WTC11 (cell line): ENCODE results near the gene CARS2. TPM values are rescaled to one million over a fixed set of nuclear protein-coding genes. Genes with fewer than 3 reads are reported as not detected.

Experiments
- ATAC-seq: fragments of 200-7000 bp; cut with Tn5 transposase; 2 replicates; pipeline ENCODE4 v1.10.0; 2021; ENCODE audit warnings: mild to moderate bottlenecking, moderate library complexity
- CTCF ChIA-PET: fragments of 300-600 bp; sonication (Branson Sonifier 250); formaldehyde crosslinking; loops from one replicate; lab custom pipeline; 2021; ENCODE audit warnings: antibody characterized with exemption; lab: Charles Lee
- POLR2A ChIA-PET: fragments of 350-600 bp; sonication (Branson Sonifier 250); formaldehyde crosslinking; loops from one replicate; lab custom pipeline; 2021; ENCODE audit warnings: antibody characterized with exemption; lab: Charles Lee
- DNase-seq: peaks from one replicate; pipeline ENCODE4 v3.0.0; 2021; ENCODE audit warnings: low spot score
- H3K27ac Mint-ChIP-seq: 2 replicates; pipeline ENCODE4 v1.8.0; 2021; ENCODE audit warnings: mixed read lengths
- H3K27me3 Mint-ChIP-seq: 2 replicates; pipeline ENCODE4 v1.8.0; 2021; ENCODE audit warnings: low read depth, mild to moderate bottlenecking, moderate library complexity, mixed read lengths
- H3K36me3 Mint-ChIP-seq: 2 replicates; pipeline ENCODE4 v1.8.0; 2021; ENCODE audit warnings: mixed read lengths
- H3K4me1 Mint-ChIP-seq: 2 replicates; pipeline ENCODE4 v1.8.0; 2022; ENCODE audit warnings: mixed read lengths
- H3K4me3 Mint-ChIP-seq: 2 replicates; pipeline ENCODE4 v1.8.0; 2021; ENCODE audit warnings: mild to moderate bottlenecking, moderate library complexity, mixed read lengths
- H3K9me3 Mint-ChIP-seq: 2 replicates; pipeline ENCODE4 v1.8.0; 2021; ENCODE audit warnings: mixed read lengths
- ATF1 ChIP-seq: sonication (generic); formaldehyde crosslinking; IDR thresholded peaks from 2 replicates; pipeline ENCODE4 v1.8.1; 2023; ENCODE audit warnings: mild to moderate bottlenecking, moderate library complexity, missing genetic modification reagents
- EMX1 ChIP-seq: fragments of 250-450 bp; sonication (Bioruptor Pico); IDR thresholded peaks from 2 replicates; pipeline ENCODE4 v1.8.0; 2021; ENCODE audit warnings: mild to moderate bottlenecking
- FOXK1 ChIP-seq: sonication (generic); formaldehyde crosslinking; IDR thresholded peaks from 2 replicates; pipeline ENCODE4 v1.8.0; 2022; ENCODE audit warnings: mild to moderate bottlenecking, moderate library complexity, missing genetic modification reagents
- JAZF1 ChIP-seq: fragments of 250-450 bp; sonication (Bioruptor Pico); IDR thresholded peaks from 2 replicates; pipeline ENCODE4 v1.9.0; 2021; ENCODE audit warnings: moderate library complexity, mild to moderate bottlenecking, inconsistent platforms
- NR3C1 ChIP-seq: sonication (generic); formaldehyde crosslinking; conservative IDR thresholded peaks from 2 replicates; pipeline ENCODE4 v1.8.1; 2023; ENCODE audit warnings: low read depth, mild to moderate bottlenecking, missing genetic modification reagents
- RORB ChIP-seq: fragments of 250-450 bp; sonication (Bioruptor Pico); IDR thresholded peaks from 2 replicates; pipeline ENCODE4 v1.9.0; 2021; ENCODE audit warnings: mild to moderate bottlenecking
- SOX15 ChIP-seq: fragments of 250-450 bp; sonication (Bioruptor Pico); IDR thresholded peaks from 2 replicates; pipeline ENCODE4 v1.9.0; 2021; ENCODE audit warnings: mild to moderate bottlenecking
- TCF7 ChIP-seq: sonication (generic); formaldehyde crosslinking; IDR thresholded peaks from 2 replicates; pipeline ENCODE4 v1.8.0; 2022; ENCODE audit warnings: mild to moderate bottlenecking, low read depth, missing genetic modification reagents, moderate library complexity
- ZNF138 ChIP-seq: sonication (generic); formaldehyde crosslinking; conservative IDR thresholded peaks from 2 replicates; pipeline ENCODE4 v1.8.1; 2022; ENCODE audit warnings: mild to moderate bottlenecking, moderate library complexity, missing genetic modification reagents
- ZNF281 ChIP-seq: sonication (generic); formaldehyde crosslinking; IDR thresholded peaks from 2 replicates; pipeline ENCODE4 v1.8.0; 2023; ENCODE audit warnings: mild to moderate bottlenecking, missing genetic modification reagents
- ZNF416 ChIP-seq: fragments of 250-450 bp; sonication (Bioruptor Pico); IDR thresholded peaks from 2 replicates; pipeline ENCODE4 v1.9.0; 2021; ENCODE audit warnings: mild to moderate bottlenecking, inconsistent platforms
- total RNA-seq: library from RNA; stranded (reverse); gene quantifications from 3 replicates; pipeline ENCODE4 v1.2.3, GENCODE V29; 2021
- TF ChIP-seq, protein P1 (sequence below): sonication (generic); formaldehyde crosslinking; IDR thresholded peaks from 2 replicates; pipeline ENCODE4 v1.8.0; 2022; ENCODE audit warnings: mild to moderate bottlenecking, missing genetic modification reagents
- TF ChIP-seq, protein P2 (sequence below): sonication (generic); formaldehyde crosslinking; conservative IDR thresholded peaks from 2 replicates; pipeline ENCODE4 v1.8.1; 2023; ENCODE audit warnings: mild to moderate bottlenecking, low read depth, missing genetic modification reagents, moderate library complexity
- TF ChIP-seq, protein P3 (sequence below): sonication (generic); formaldehyde crosslinking; IDR thresholded peaks from 2 replicates; pipeline ENCODE4 v1.8.1; 2023; ENCODE audit warnings: mild to moderate bottlenecking, missing genetic modification reagents
- TF ChIP-seq, protein P4 (sequence below): sonication (generic); formaldehyde crosslinking; IDR thresholded peaks from 2 replicates; pipeline ENCODE4 v1.8.1; 2022; ENCODE audit warnings: low read depth, mild to moderate bottlenecking, moderate library complexity, missing genetic modification reagents, borderline replicate concordance
- TF ChIP-seq, protein P5 (sequence below): fragments of 250-450 bp; sonication (Bioruptor Pico); IDR thresholded peaks from 2 replicates; pipeline ENCODE4 v1.9.0; 2021; ENCODE audit warnings: mild to moderate bottlenecking
- TF ChIP-seq, protein P6 (sequence below): fragments of 250-450 bp; sonication (Bioruptor Pico); IDR thresholded peaks from 2 replicates; pipeline ENCODE4 v1.8.0; 2021; ENCODE audit warnings: mild to moderate bottlenecking
- TF ChIP-seq, protein P7 (sequence below): fragments of 250-450 bp; sonication (Bioruptor Pico); IDR thresholded peaks from 2 replicates; pipeline ENCODE4 v1.9.0; 2021; ENCODE audit warnings: mild to moderate bottlenecking

The CARS2 gene
- total RNA-seq, 1 experiment from 2014 or later, result 39.9 TPM

- TF ChIP-seq NR3C1 (CRISPR knock-in tag), result no peak
- no peak for TF ChIP-seq ZNF416 (CRISPR knock-in tag)
- TF ChIP-seq, protein P1, sequence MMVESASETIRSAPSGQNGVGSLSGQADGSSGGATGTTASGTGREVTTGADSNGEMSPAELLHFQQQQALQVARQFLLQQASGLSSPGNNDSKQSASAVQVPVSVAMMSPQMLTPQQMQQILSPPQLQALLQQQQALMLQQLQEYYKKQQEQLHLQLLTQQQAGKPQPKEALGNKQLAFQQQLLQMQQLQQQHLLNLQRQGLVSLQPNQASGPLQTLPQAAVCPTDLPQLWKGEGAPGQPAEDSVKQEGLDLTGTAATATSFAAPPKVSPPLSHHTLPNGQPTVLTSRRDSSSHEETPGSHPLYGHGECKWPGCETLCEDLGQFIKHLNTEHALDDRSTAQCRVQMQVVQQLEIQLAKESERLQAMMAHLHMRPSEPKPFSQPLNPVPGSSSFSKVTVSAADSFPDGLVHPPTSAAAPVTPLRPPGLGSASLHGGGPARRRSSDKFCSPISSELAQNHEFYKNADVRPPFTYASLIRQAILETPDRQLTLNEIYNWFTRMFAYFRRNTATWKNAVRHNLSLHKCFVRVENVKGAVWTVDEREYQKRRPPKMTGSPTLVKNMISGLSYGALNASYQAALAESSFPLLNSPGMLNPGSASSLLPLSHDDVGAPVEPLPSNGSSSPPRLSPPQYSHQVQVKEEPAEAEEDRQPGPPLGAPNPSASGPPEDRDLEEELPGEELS (CRISPR knock-in tag), result no peak
- TF ChIP-seq RORB (CRISPR knock-in tag), result no peak
- no peak for TF ChIP-seq JAZF1 (CRISPR knock-in tag)
- TF ChIP-seq EMX1 (CRISPR knock-in tag), result no peak
- no peak for TF ChIP-seq ATF1
- CTCF ChIA-PET, result interaction anchor here (1.1 kb wide), 1 partner anchor 97 kb away, joined by 3 read pairs; no protein-coding TSS in a partner anchor
- no peak for DNase-seq
- H3K27me3 Mint-ChIP-seq, result peaks cover 13% of the 10 kb centered on the region
- ATAC-seq, result no peak
- no peak overlapping the region for H3K27ac Mint-ChIP-seq
- peaks cover 5% of the 10 kb centered on the region for H3K36me3 Mint-ChIP-seq
- H3K4me3 Mint-ChIP-seq, result no peak overlapping the region
- peaks cover 26% of the 10 kb centered on the region for H3K4me1 Mint-ChIP-seq
- POLR2A ChIA-PET, result no interaction called here
- H3K9me3 Mint-ChIP-seq, result peaks cover 4% of the 10 kb centered on the region
Observed at GRCh38 chr13:110618167-110618566, 87.7 kb downstream of the CARS2 start.

DNA sequence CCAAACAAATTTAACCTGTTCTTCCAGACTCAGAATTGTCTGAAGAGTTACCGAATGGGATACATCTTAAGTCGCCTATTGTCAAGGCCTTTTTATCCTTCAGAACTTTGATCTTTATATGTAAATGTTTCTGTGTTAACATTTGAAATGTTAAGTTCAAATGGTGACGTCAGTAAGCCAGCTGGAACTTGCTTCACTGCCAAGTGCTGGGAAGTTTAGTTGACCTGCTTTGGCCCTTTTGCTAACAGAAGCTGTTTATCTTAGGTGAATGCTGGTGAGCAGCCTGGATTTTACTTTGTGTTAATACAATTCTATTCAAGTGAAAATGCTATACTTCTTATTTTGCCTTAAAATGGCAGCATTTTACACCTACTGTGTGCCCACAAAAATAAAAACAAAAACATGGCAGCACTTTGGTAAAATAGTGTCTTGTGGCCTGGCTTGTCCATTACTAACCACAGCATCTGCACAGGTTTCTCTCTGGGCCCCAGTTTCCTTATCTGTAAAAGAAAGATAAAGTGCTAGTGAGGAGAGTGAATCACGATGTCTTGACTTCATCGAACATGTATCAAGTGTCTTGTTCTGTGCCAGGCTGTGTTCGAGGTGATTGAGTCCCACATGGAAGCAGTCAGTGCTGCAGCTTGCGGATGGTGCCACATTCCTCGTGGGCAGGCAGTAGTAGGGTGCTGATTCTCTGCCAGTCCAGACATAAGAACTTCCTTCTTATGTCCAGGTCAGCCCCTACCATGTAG, 88.4 kb downstream of the CARS2 start:
- DNase-seq, result no peak
- ChIA-PET CTCF (interaction anchor here (1.0 to 1.4 kb wide), 2 partner anchors 27 to 162 kb away, joined by 4 read pairs; no protein-coding TSS in a partner anchor), POLR2A (no interaction called here)
- Mint-ChIP-seq H3K4me1 (peaks cover 26% of the 10 kb centered on the region), H3K4me3 (peak overlapping the region; percentile 78), H3K9me3 (peaks cover 11% of the 10 kb centered on the region), H3K36me3 (peaks cover 2% of the 10 kb centered on the region), H3K27ac (no peak overlapping the region), H3K27me3 (peaks cover 20% of the 10 kb centered on the region)
- no peak for ATAC-seq
- TF ChIP-seq, protein P2, sequence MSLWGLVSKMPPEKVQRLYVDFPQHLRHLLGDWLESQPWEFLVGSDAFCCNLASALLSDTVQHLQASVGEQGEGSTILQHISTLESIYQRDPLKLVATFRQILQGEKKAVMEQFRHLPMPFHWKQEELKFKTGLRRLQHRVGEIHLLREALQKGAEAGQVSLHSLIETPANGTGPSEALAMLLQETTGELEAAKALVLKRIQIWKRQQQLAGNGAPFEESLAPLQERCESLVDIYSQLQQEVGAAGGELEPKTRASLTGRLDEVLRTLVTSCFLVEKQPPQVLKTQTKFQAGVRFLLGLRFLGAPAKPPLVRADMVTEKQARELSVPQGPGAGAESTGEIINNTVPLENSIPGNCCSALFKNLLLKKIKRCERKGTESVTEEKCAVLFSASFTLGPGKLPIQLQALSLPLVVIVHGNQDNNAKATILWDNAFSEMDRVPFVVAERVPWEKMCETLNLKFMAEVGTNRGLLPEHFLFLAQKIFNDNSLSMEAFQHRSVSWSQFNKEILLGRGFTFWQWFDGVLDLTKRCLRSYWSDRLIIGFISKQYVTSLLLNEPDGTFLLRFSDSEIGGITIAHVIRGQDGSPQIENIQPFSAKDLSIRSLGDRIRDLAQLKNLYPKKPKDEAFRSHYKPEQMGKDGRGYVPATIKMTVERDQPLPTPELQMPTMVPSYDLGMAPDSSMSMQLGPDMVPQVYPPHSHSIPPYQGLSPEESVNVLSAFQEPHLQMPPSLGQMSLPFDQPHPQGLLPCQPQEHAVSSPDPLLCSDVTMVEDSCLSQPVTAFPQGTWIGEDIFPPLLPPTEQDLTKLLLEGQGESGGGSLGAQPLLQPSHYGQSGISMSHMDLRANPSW (CRISPR knock-in tag), result no peak
- TF ChIP-seq SOX15 (no peak), FOXK1 (no peak), TCF7 (no peak), ZNF138 (CRISPR knock-in tag) (no peak), ZNF281 (CRISPR knock-in tag) (no peak), EMX1 (CRISPR knock-in tag) (no peak)
- TF ChIP-seq, protein P3, sequence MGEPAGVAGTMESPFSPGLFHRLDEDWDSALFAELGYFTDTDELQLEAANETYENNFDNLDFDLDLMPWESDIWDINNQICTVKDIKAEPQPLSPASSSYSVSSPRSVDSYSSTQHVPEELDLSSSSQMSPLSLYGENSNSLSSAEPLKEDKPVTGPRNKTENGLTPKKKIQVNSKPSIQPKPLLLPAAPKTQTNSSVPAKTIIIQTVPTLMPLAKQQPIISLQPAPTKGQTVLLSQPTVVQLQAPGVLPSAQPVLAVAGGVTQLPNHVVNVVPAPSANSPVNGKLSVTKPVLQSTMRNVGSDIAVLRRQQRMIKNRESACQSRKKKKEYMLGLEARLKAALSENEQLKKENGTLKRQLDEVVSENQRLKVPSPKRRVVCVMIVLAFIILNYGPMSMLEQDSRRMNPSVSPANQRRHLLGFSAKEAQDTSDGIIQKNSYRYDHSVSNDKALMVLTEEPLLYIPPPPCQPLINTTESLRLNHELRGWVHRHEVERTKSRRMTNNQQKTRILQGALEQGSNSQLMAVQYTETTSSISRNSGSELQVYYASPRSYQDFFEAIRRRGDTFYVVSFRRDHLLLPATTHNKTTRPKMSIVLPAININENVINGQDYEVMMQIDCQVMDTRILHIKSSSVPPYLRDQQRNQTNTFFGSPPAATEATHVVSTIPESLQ, result no peak
- TF ChIP-seq, protein P4, sequence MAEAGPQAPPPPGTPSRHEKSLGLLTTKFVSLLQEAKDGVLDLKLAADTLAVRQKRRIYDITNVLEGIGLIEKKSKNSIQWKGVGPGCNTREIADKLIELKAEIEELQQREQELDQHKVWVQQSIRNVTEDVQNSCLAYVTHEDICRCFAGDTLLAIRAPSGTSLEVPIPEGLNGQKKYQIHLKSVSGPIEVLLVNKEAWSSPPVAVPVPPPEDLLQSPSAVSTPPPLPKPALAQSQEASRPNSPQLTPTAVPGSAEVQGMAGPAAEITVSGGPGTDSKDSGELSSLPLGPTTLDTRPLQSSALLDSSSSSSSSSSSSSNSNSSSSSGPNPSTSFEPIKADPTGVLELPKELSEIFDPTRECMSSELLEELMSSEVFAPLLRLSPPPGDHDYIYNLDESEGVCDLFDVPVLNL (CRISPR knock-in tag), result no peak
- TF ChIP-seq, protein P5, sequence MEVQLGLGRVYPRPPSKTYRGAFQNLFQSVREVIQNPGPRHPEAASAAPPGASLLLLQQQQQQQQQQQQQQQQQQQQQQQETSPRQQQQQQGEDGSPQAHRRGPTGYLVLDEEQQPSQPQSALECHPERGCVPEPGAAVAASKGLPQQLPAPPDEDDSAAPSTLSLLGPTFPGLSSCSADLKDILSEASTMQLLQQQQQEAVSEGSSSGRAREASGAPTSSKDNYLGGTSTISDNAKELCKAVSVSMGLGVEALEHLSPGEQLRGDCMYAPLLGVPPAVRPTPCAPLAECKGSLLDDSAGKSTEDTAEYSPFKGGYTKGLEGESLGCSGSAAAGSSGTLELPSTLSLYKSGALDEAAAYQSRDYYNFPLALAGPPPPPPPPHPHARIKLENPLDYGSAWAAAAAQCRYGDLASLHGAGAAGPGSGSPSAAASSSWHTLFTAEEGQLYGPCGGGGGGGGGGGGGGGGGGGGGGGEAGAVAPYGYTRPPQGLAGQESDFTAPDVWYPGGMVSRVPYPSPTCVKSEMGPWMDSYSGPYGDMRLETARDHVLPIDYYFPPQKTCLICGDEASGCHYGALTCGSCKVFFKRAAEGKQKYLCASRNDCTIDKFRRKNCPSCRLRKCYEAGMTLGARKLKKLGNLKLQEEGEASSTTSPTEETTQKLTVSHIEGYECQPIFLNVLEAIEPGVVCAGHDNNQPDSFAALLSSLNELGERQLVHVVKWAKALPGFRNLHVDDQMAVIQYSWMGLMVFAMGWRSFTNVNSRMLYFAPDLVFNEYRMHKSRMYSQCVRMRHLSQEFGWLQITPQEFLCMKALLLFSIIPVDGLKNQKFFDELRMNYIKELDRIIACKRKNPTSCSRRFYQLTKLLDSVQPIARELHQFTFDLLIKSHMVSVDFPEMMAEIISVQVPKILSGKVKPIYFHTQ (CRISPR knock-in tag), result no peak
- TF ChIP-seq, protein P6, sequence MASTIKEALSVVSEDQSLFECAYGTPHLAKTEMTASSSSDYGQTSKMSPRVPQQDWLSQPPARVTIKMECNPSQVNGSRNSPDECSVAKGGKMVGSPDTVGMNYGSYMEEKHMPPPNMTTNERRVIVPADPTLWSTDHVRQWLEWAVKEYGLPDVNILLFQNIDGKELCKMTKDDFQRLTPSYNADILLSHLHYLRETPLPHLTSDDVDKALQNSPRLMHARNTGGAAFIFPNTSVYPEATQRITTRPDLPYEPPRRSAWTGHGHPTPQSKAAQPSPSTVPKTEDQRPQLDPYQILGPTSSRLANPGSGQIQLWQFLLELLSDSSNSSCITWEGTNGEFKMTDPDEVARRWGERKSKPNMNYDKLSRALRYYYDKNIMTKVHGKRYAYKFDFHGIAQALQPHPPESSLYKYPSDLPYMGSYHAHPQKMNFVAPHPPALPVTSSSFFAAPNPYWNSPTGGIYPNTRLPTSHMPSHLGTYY (CRISPR knock-in tag), result no peak
- TF ChIP-seq, protein P7, sequence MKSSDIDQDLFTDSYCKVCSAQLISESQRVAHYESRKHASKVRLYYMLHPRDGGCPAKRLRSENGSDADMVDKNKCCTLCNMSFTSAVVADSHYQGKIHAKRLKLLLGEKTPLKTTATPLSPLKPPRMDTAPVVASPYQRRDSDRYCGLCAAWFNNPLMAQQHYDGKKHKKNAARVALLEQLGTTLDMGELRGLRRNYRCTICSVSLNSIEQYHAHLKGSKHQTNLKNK (CRISPR knock-in tag), result no peak
